HL-60 (cell line): ENCODE measurements around the gene NLGN1.

Experiments used
- DNase-seq, 2 experiments: peaks; one replicate each; pipeline ENCODE4 v3.0.0-alpha.2; 2010 to 2020; ENCODE audit warnings: low read depth in 1 of 2, low spot score in 1 of 2
- H3K27ac ChIP-seq: fragments of 250-450 bp; sonication (Bioruptor Pico); replicated peaks from 2 replicates; pipeline ENCODE4 v1.5.1; 2020; ENCODE audit warnings: mild to moderate bottlenecking, moderate library complexity
- H3K27me3 ChIP-seq: fragments of 250-450 bp; sonication (Bioruptor Pico); 2 replicates; pipeline ENCODE4 v1.5.1; 2021; ENCODE audit warnings: mild to moderate bottlenecking, moderate library complexity; ENCODE audit not compliant: insufficient read depth, poor library complexity, severe bottlenecking
- H3K4me3 ChIP-seq: replicated peaks from 2 replicates; pipeline ENCODE4 v1.5.1; 2011; ENCODE audit warnings: mild to moderate bottlenecking, control low read depth, low read length; ENCODE audit not compliant: insufficient read depth
- CTCF ChIP-seq: IDR thresholded peaks from one replicate; pipeline ENCODE4 v1.5.1; 2011; ENCODE audit warnings: low read length, control low read depth, inconsistent platforms; ENCODE audit not compliant: insufficient read depth
- GABPA ChIP-seq: IDR thresholded peaks from 2 replicates; pipeline ENCODE4 v1.6.1; 2012; ENCODE audit warnings: low read depth
- POLR2AphosphoS5 ChIP-seq: IDR thresholded peaks from 2 replicates; pipeline ENCODE4 v1.6.1; 2012; ENCODE audit warnings: low read depth
- REST ChIP-seq: IDR thresholded peaks from 2 replicates; pipeline ENCODE4 v1.6.1; 2012; ENCODE audit warnings: low read depth; ENCODE audit not compliant: insufficient replicate concordance
- SPI1 ChIP-seq: IDR thresholded peaks from 2 replicates; pipeline ENCODE4 v1.6.1; 2012; ENCODE audit warnings: low read depth, mild to moderate bottlenecking, borderline replicate concordance

NLGN1 gene

GRCh38 chr3:173983343-173983742 lies 585.8 kb downstream of the NLGN1 start:
- DNase-seq, result no peak
- no peak overlapping the region for H3K4me3 ChIP-seq
- H3K27me3 ChIP-seq, result no peaks in the 10 kb centered on the region
- H3K27ac ChIP-seq, result no peak overlapping the region
- no peak for TF ChIP-seq SPI1
- no peak for TF ChIP-seq REST
- TF ChIP-seq GABPA, result no peak
- TF ChIP-seq POLR2AphosphoS5, result no peak
- no peak for TF ChIP-seq CTCF

GRCh38 chr3:173986861-173987410 lies 589.4 kb downstream of the NLGN1 start:
- Histone ChIP-seq H3K4me3 (no peak overlapping the region), H3K27ac (no peak overlapping the region), H3K27me3 (no peaks in the 10 kb centered on the region)
- TF ChIP-seq REST (no peak), SPI1 (no peak), CTCF (no peak), GABPA (no peak), POLR2AphosphoS5 (no peak)
- DNase-seq, result no peak

- no peak overlapping the region for H3K4me3 ChIP-seq
- no peak overlapping the region for H3K27ac ChIP-seq
- H3K27me3 ChIP-seq, result no peaks in the 10 kb centered on the region
- TF ChIP-seq POLR2AphosphoS5 (no peak), SPI1 (no peak), GABPA (no peak), CTCF (no peak), REST (no peak)
- DNase-seq, result no peak
These were observed 591.4 kb downstream of the NLGN1 start for GRCh38 chr3:173988909-173989308.
